Adipose tissue (tissue), 3 donors: ENCODE results near the gene HNRNPH3. TPM values are rescaled to one million over a fixed set of nuclear protein-coding genes. Genes with fewer than 3 reads are reported as not detected.

Experiments used
- H3K27ac ChIP-seq: one replicate; pipeline ENCODE4 v1.5.1; 2013; ENCODE audit warnings: low read depth, low read length
- WGBS, 3 donors: extraction: QIAGEN DNeasy Blood & Tissue Kit; methylation state at CpG; one replicate each; pipeline ENCODE4 v1.1.7; 2013; 5-methylcytosine and 5-hydroxymethylcytosine counted together
- polyA plus RNA-seq, 3 donors: library from polyadenylated mRNA; stranded (reverse); fragments of 200-250 nt; gene quantifications; one replicate each; pipeline ENCODE4 v1.2.3, GENCODE V29; 2013
- donor health status: healthy with polysubstance abuse.
- donor health status: Bipolar disorder and iron deficiency.
- donor health status: healthy.

The HNRNPH3 gene
- polyA plus RNA-seq, 3 donors: 57.8 to 175 (median 117) TPM

- H3K27ac ChIP-seq: no peak overlapping the region
- 83 to 88% (median 87%) methylated on average over 3 of the region's 3 CpGs for WGBS, 3 donors
Measured at GRCh38 chr10:68364101-68364886, 32.4 kb downstream of the HNRNPH3 start.

GRCh38 chr10:68365611-68366010 lies 33.7 kb downstream of the HNRNPH3 start:
- WGBS, 3 donors: 62 to 88% (median 84%) methylated on average over 2 of the region's 2 CpGs
- H3K27ac ChIP-seq: no peak overlapping the region

GRCh38 chr10:68366600-68366999 lies 34.7 kb downstream of the HNRNPH3 start:
- 97 to 99% (median 98%) methylated on average over 5 of the region's 5 CpGs for WGBS, 3 donors
- no peak overlapping the region for H3K27ac ChIP-seq

GRCh38 chr10:68367121-68367520 lies 35.3 kb downstream of the HNRNPH3 start:
- H3K27ac ChIP-seq: no peak overlapping the region
- WGBS, 3 donors: 79 to 82% (median 81%) methylated on average over 2 of the region's 2 CpGs

- WGBS, 3 donors: 94 to 100% (median 96%) methylated on average over 1 of the region's 1 CpG
- H3K27ac ChIP-seq: no peak overlapping the region
Measured at GRCh38 chr10:68371604-68372003, 39.7 kb downstream of the HNRNPH3 start.

GRCh38 chr10:68385740-68386139 lies 53.9 kb downstream of the HNRNPH3 start:
- 82 to 87% (median 83%) methylated on average over 2 of the region's 2 CpGs for WGBS, 3 donors
- no peak overlapping the region for H3K27ac ChIP-seq

Other genes with a start within 250 kb of the HNRNPH3 start
- under 1 TPM; 0.03 to 0.25 (median 0.11) TPM for gene MYPN, start 222.6 kb upstream of the HNRNPH3 start, polyA plus RNA-seq
- gene ATOH7, start 100.0 kb upstream of the HNRNPH3 start, polyA plus RNA-seq: under 1 TPM in 2 of 3 donors, not detected in 1; 0.04 to 0.32 TPM
- gene PBLD, start 864 bp downstream of the HNRNPH3 start, polyA plus RNA-seq: 10 to 100 TPM in 1 of 3 donors, 1 to 10 TPM in 2; 4.5 to 23.3 (median 8.3) TPM
- gene RUFY2, start 75.2 kb downstream of the HNRNPH3 start, polyA plus RNA-seq: 1 to 10 TPM; 4.7 to 9.2 (median 5.2) TPM
- gene DNA2, start 139.9 kb downstream of the HNRNPH3 start, polyA plus RNA-seq: 1 to 10 TPM in 1 of 3 donors, under 1 TPM in 2; 0.67 to 1.1 (median 0.93) TPM
- gene SLC25A16, start 195.5 kb downstream of the HNRNPH3 start, polyA plus RNA-seq: 10 to 100 TPM in 2 of 3 donors, 1 to 10 TPM in 1; 4.6 to 21.6 (median 13.2) TPM
- under 1 TPM; 0.21 to 0.79 (median 0.27) TPM for gene TET1, start 228.3 kb downstream of the HNRNPH3 start, polyA plus RNA-seq